ENCODE measurements around the gene ZNF490. TPM values are rescaled to one million over a fixed set of nuclear protein-coding genes. Genes with fewer than 3 reads are reported as not detected.

The ZNF490 gene
- total and polyA plus RNA-seq, 4 donors, result 0.94 to 10.4 (median 4.3) TPM

Other genes starting within 250 kb of the ZNF490 start
- gene ZNF442, start 245.1 kb downstream of the ZNF490 start, total RNA-seq, result 1 to 10 TPM; 4.7 to 7.2 TPM
- gene ZNF442, start 245.1 kb downstream of the ZNF490 start, polyA plus RNA-seq, result 1 to 10 TPM; 1.1 to 1.9 TPM
- gene ZNF799, start 209.5 kb downstream of the ZNF490 start, total RNA-seq, result 1 to 10 TPM; 5.4 to 9.8 TPM
- gene ZNF799, start 209.5 kb downstream of the ZNF490 start, polyA plus RNA-seq, result 1 to 10 TPM; 3.6 to 6.2 TPM
- 1 to 10 TPM; 3.3 to 9.4 TPM for gene ZNF443, start 169.8 kb downstream of the ZNF490 start, total RNA-seq
- gene ZNF443, start 169.8 kb downstream of the ZNF490 start, polyA plus RNA-seq, result 1 to 10 TPM; 1.4 to 2.6 TPM
- 10 to 100 TPM in 1 of 2 donors, 1 to 10 TPM in 1; 2.6 to 14.6 TPM for gene ZNF709, start 126.0 kb downstream of the ZNF490 start, total RNA-seq
- 1 to 10 TPM in 1 of 2 donors, under 1 TPM in 1; 0.64 to 1.3 TPM for gene ZNF709, start 126.0 kb downstream of the ZNF490 start, polyA plus RNA-seq
- gene ZNF564, start 59.3 kb downstream of the ZNF490 start, total RNA-seq, result 10 to 100 TPM; 11.1 to 26.3 TPM
- gene ZNF564, start 59.3 kb downstream of the ZNF490 start, polyA plus RNA-seq, result 1 to 10 TPM; 5.2 to 5.3 TPM
- 10 to 100 TPM; 20.7 to 33.4 TPM for gene ZNF791, start 107 bp upstream of the ZNF490 start, total RNA-seq
- gene ZNF791, start 107 bp upstream of the ZNF490 start, polyA plus RNA-seq, result 10 to 100 TPM in 1 of 2 donors, 1 to 10 TPM in 1; 5.5 to 10.1 TPM
- 100 to 1,000 TPM in 1 of 2 donors, 10 to 100 TPM in 1; 38.7 to 160 TPM for gene MAN2B1, start 55.9 kb upstream of the ZNF490 start, total RNA-seq
- 100 to 1,000 TPM in 1 of 2 donors, 10 to 100 TPM in 1; 93.2 to 118 TPM for gene MAN2B1, start 55.9 kb upstream of the ZNF490 start, polyA plus RNA-seq
- gene WDR83, start 56.0 kb upstream of the ZNF490 start, total RNA-seq, result 10 to 100 TPM in 1 of 2 donors, 1 to 10 TPM in 1; 7.9 to 11.9 TPM
- 10 to 100 TPM; 11.8 to 15.8 TPM for gene WDR83, start 56.0 kb upstream of the ZNF490 start, polyA plus RNA-seq
- gene DHPS, start 71.1 kb upstream of the ZNF490 start, total RNA-seq, result 10 to 100 TPM; 65.0 to 78.8 TPM
- 10 to 100 TPM; 70.7 to 80.8 TPM for gene DHPS, start 71.1 kb upstream of the ZNF490 start, polyA plus RNA-seq
- gene GNG14, start 77.2 kb upstream of the ZNF490 start, total RNA-seq, result not detected
- not detected for gene GNG14, start 77.2 kb upstream of the ZNF490 start, polyA plus RNA-seq
- 10 to 100 TPM; 10.7 to 17.1 TPM for gene FBXW9, start 85.8 kb upstream of the ZNF490 start, total RNA-seq
- gene FBXW9, start 85.8 kb upstream of the ZNF490 start, polyA plus RNA-seq, result 10 to 100 TPM in 1 of 2 donors, 1 to 10 TPM in 1; 6.8 to 13.0 TPM
- gene TNPO2, start 113.1 kb upstream of the ZNF490 start, total RNA-seq, result 10 to 100 TPM; 54.7 to 63.0 TPM
- gene TNPO2, start 113.1 kb upstream of the ZNF490 start, polyA plus RNA-seq, result 10 to 100 TPM; 29.5 to 31.5 TPM
- 100 to 1,000 TPM in 1 of 2 donors, 10 to 100 TPM in 1; 77.2 to 144 TPM for gene TRIR, start 123.9 kb upstream of the ZNF490 start, total RNA-seq
- gene TRIR, start 123.9 kb upstream of the ZNF490 start, polyA plus RNA-seq, result 100 to 1,000 TPM; 226 to 422 TPM
- 10 to 100 TPM; 33.4 to 75.0 TPM for gene GET3, start 126.7 kb upstream of the ZNF490 start, total RNA-seq
- gene GET3, start 126.7 kb upstream of the ZNF490 start, polyA plus RNA-seq, result 100 to 1,000 TPM in 1 of 2 donors, 10 to 100 TPM in 1; 78.8 to 112 TPM
- gene BEST2, start 141.0 kb upstream of the ZNF490 start, total RNA-seq, result not detected
- gene BEST2, start 141.0 kb upstream of the ZNF490 start, polyA plus RNA-seq, result under 1 TPM in 1 of 2 donors, not detected in 1; 0.02 TPM
- gene HOOK2, start 164.7 kb upstream of the ZNF490 start, total RNA-seq, result 10 to 100 TPM; 46.9 to 67.4 TPM
- gene HOOK2, start 164.7 kb upstream of the ZNF490 start, polyA plus RNA-seq, result 10 to 100 TPM; 39.8 to 54.3 TPM
- gene JUNB, start 180.7 kb upstream of the ZNF490 start, total RNA-seq, result 100 to 1,000 TPM; 121 to 205 TPM
- 100 to 1,000 TPM; 111 to 689 TPM for gene JUNB, start 180.7 kb upstream of the ZNF490 start, polyA plus RNA-seq
- gene PRDX2, start 191.0 kb upstream of the ZNF490 start, total RNA-seq, result 100 to 1,000 TPM; 166 to 196 TPM
- 100 to 1,000 TPM; 132 to 181 TPM for gene PRDX2, start 191.0 kb upstream of the ZNF490 start, polyA plus RNA-seq
- 1 to 10 TPM; 1.8 to 2.2 TPM for gene THSD8, start 191.3 kb upstream of the ZNF490 start, total RNA-seq
- gene THSD8, start 191.3 kb upstream of the ZNF490 start, polyA plus RNA-seq, result 1 to 10 TPM in 1 of 2 donors, under 1 TPM in 1; 0.10 to 6.2 TPM
- gene RNASEH2A, start 195.8 kb upstream of the ZNF490 start, total RNA-seq, result 10 to 100 TPM in 1 of 2 donors, 1 to 10 TPM in 1; 7.5 to 16.1 TPM
- gene RNASEH2A, start 195.8 kb upstream of the ZNF490 start, polyA plus RNA-seq, result 10 to 100 TPM in 1 of 2 donors, 1 to 10 TPM in 1; 7.3 to 11.1 TPM
- gene RTBDN, start 223.8 kb upstream of the ZNF490 start, total RNA-seq, result not detected
- not detected for gene RTBDN, start 223.8 kb upstream of the ZNF490 start, polyA plus RNA-seq
- under 1 TPM; 0.55 to 0.88 TPM for gene MAST1, start 227.7 kb upstream of the ZNF490 start, total RNA-seq
- under 1 TPM; 0.08 to 0.26 TPM for gene MAST1, start 227.7 kb upstream of the ZNF490 start, polyA plus RNA-seq

Data from lung (tissue), 4 donors.